Activated CD4-positive, alpha-beta T cell treated with anti-CD3 and anti-CD28 coated beads, Interleukin-2, Interleukin-6, amounts not matched to agents 100 ng/mL and 50 ng/mL, durations not matched to agents 16 hours and 8 hours (primary cell): ENCODE data around the gene DAB2IP.

Experiments used
- DNase-seq: peaks from one replicate; pipeline ENCODE4 v3.0.0-alpha.2; 2020

The DAB2IP gene

GRCh38 chr9:121809356-121810050 is 158.1 kb downstream of the DAB2IP start:
- no peak for DNase-seq

- DNase-seq: no peak
These were observed 159.1 kb downstream of the DAB2IP start for GRCh38 chr9:121810489-121810888.

GRCh38 chr9:121811140-121811539 is 159.7 kb downstream of the DAB2IP start:
- no peak for DNase-seq

- no peak for DNase-seq
These were observed 160.3 kb downstream of the DAB2IP start for GRCh38 chr9:121811751-121812150.

GRCh38 chr9:121812159-121812735 is 160.8 kb downstream of the DAB2IP start:
- DNase-seq: no peak

GRCh38 chr9:121813519-121814210 is 162.2 kb downstream of the DAB2IP start:
- DNase-seq: no peak

- DNase-seq: no peak
These were observed 163.2 kb downstream of the DAB2IP start for GRCh38 chr9:121814594-121814993.

- no peak for DNase-seq
These were observed 163.7 kb downstream of the DAB2IP start for GRCh38 chr9:121815084-121815483.

- no peak for DNase-seq
These were observed 164.4 kb downstream of the DAB2IP start for GRCh38 chr9:121815546-121816448.

- DNase-seq: no peak
These were observed 165.0 kb downstream of the DAB2IP start for GRCh38 chr9:121816449-121816817.

- no peak for DNase-seq
These were observed 165.5 kb downstream of the DAB2IP start for GRCh38 chr9:121816845-121817450.

GRCh38 chr9:121817476-121817875 is 166.0 kb downstream of the DAB2IP start:
- no peak for DNase-seq

- no peak for DNase-seq
These were observed 166.7 kb downstream of the DAB2IP start for GRCh38 chr9:121818016-121818661.

- DNase-seq: no peak
These were observed 167.5 kb downstream of the DAB2IP start for GRCh38 chr9:121818841-121819427.

GRCh38 chr9:121819428-121820231 is 168.2 kb downstream of the DAB2IP start:
- DNase-seq: no peak

- no peak for DNase-seq
These were observed 169.0 kb downstream of the DAB2IP start for GRCh38 chr9:121820286-121821005.

GRCh38 chr9:121821326-121821725 is 169.9 kb downstream of the DAB2IP start:
- DNase-seq: no peak

GRCh38 chr9:121822093-121823085 is 171.0 kb downstream of the DAB2IP start:
- no peak for DNase-seq
